Mesendoderm (in vitro differentiated cells): ENCODE data around the gene MDN1.
A peak's percentile ranks its signal among the peaks of the same experiment; 100 is the strongest.

Experiments
- DNase-seq: peaks from one replicate; pipeline ENCODE4 v3.0.0; 2013
- H2AK5ac ChIP-seq: 2 replicates; pipeline ENCODE4 v1.6.1; 2013; ENCODE audit warnings: low read length, inconsistent platforms
- H2BK120ac ChIP-seq: 2 replicates; pipeline ENCODE4 v1.6.1; 2013; ENCODE audit warnings: low read depth, mild to moderate bottlenecking, low read length, moderate library complexity, mixed read lengths
- H2BK15ac ChIP-seq: replicated peaks from 2 replicates; pipeline ENCODE4 v1.6.1; 2013; ENCODE audit warnings: low read depth, mild to moderate bottlenecking, moderate library complexity
- H2BK5ac ChIP-seq: 2 replicates; pipeline ENCODE4 v1.6.1; 2013; ENCODE audit warnings: low read length, inconsistent platforms
- H3K18ac ChIP-seq: 2 replicates; pipeline ENCODE4 v1.6.1; 2013; ENCODE audit warnings: mild to moderate bottlenecking, low read length, mixed read lengths
- H3K23ac ChIP-seq: one replicate; pipeline ENCODE4 v1.6.1; 2013; ENCODE audit warnings: low read length
- H3K27ac ChIP-seq: 2 replicates; pipeline ENCODE4 v1.5.1; 2013; ENCODE audit warnings: low read depth, mild to moderate bottlenecking, inconsistent platforms, low read length, moderate library complexity
- H3K27me3 ChIP-seq: 2 replicates; pipeline ENCODE4 v1.6.1; 2013; ENCODE audit warnings: low read length, control low read depth, mild to moderate bottlenecking, inconsistent platforms; ENCODE audit not compliant: insufficient read depth, poor library complexity
- H3K36me3 ChIP-seq: 2 replicates; pipeline ENCODE4 v1.6.1; 2013; ENCODE audit warnings: low read length, inconsistent platforms; ENCODE audit not compliant: control insufficient read depth, insufficient read depth
- H3K4ac ChIP-seq: one replicate; pipeline ENCODE4 v1.6.1; 2013; ENCODE audit warnings: low read depth, mild to moderate bottlenecking, low read length, moderate library complexity
- H3K4me1 ChIP-seq: 2 replicates; pipeline ENCODE4 v1.6.1; 2013; ENCODE audit warnings: low read depth, low read length, inconsistent platforms; ENCODE audit not compliant: control insufficient read depth
- H3K4me2 ChIP-seq: 2 replicates; pipeline ENCODE4 v1.6.1; 2013; ENCODE audit warnings: low read length
- H3K4me3 ChIP-seq: 2 replicates; pipeline ENCODE4 v1.5.1; 2013; ENCODE audit warnings: mild to moderate bottlenecking, low read length
- H3K56ac ChIP-seq: one replicate; pipeline ENCODE4 v1.6.1; 2013; ENCODE audit warnings: low read length
- H3K79me1 ChIP-seq: 2 replicates; pipeline ENCODE4 v1.6.1; 2013; ENCODE audit warnings: low read length, inconsistent platforms
- H3K79me2 ChIP-seq: 2 replicates; pipeline ENCODE4 v1.6.1; 2013; ENCODE audit warnings: mild to moderate bottlenecking, low read length; ENCODE audit not compliant: control insufficient read depth, insufficient read depth
- H3K9ac ChIP-seq: 2 replicates; pipeline ENCODE4 v1.6.1; 2013; ENCODE audit warnings: low read length, inconsistent platforms
- H4K5ac ChIP-seq: one replicate; pipeline ENCODE4 v1.6.1; 2013; ENCODE audit warnings: low read length
- H4K8ac ChIP-seq: one replicate; pipeline ENCODE4 v1.6.1; 2013; ENCODE audit warnings: low read depth, mild to moderate bottlenecking, control low read depth, low read length, moderate library complexity
- WGBS: extraction: QIAGEN DNeasy Blood & Tissue Kit; methylation state at CpG from one replicate; pipeline ENCODE4 v1.1.7; 2013; ENCODE audit warnings: low lambda C conversion rate, missing lambda C conversion rate; ENCODE audit not compliant: insufficient coverage; ENCODE audit errors: extremely low coverage; 5-methylcytosine and 5-hydroxymethylcytosine counted together

Gene MDN1

GRCh38 chr6:89702349-89702748 is 117.2 kb downstream of the MDN1 start:
- Histone ChIP-seq H2BK15ac (no peak overlapping the region), H3K56ac (no peak overlapping the region), H3K18ac (no peak overlapping the region), H3K27me3 (no peaks in the 10 kb centered on the region), H3K79me1 (no peaks in the 10 kb centered on the region), H4K5ac (no peak overlapping the region), H2BK120ac (no peak overlapping the region), H4K8ac (no peak overlapping the region), H3K4me2 (no peak overlapping the region), H2BK5ac (no peak overlapping the region), H2AK5ac (no peak overlapping the region), H3K9ac (no peak overlapping the region), H3K4me3 (no peak overlapping the region), H3K4me1 (no peaks in the 10 kb centered on the region), H3K23ac (no peak overlapping the region), H3K4ac (no peak overlapping the region), H3K36me3 (peaks cover 5% of the 10 kb centered on the region), H3K79me2 (no peaks in the 10 kb centered on the region), H3K27ac (no peak overlapping the region)
- DNase-seq = no peak
- WGBS = no CpG with 5 or more reads among the region's 3 CpGs

- DNase-seq = no peak
- Histone ChIP-seq H2BK5ac (no peak overlapping the region), H2BK15ac (no peak overlapping the region), H3K18ac (no peak overlapping the region), H3K4me3 (no peak overlapping the region), H3K4me2 (no peak overlapping the region), H3K56ac (no peak overlapping the region), H4K5ac (no peak overlapping the region), H2BK120ac (no peak overlapping the region), H3K4ac (no peak overlapping the region), H3K36me3 (peaks cover 22% of the 10 kb centered on the region), H3K79me2 (no peaks in the 10 kb centered on the region), H3K9ac (no peak overlapping the region), H3K79me1 (no peaks in the 10 kb centered on the region), H4K8ac (no peak overlapping the region), H3K23ac (no peak overlapping the region), H3K4me1 (peaks cover 7% of the 10 kb centered on the region), H3K27ac (no peak overlapping the region), H3K27me3 (no peaks in the 10 kb centered on the region), H2AK5ac (no peak overlapping the region)
- no CpG with 5 or more reads among the region's 7 CpGs for WGBS
Observed at GRCh38 chr6:89695667-89696066, 123.9 kb downstream of the MDN1 start.

- Histone ChIP-seq H3K56ac (no peak overlapping the region), H2BK120ac (no peak overlapping the region), H3K79me2 (no peaks in the 10 kb centered on the region), H3K36me3 (peaks cover 17% of the 10 kb centered on the region), H3K9ac (no peak overlapping the region), H3K4ac (no peak overlapping the region), H3K23ac (no peak overlapping the region), H2AK5ac (no peak overlapping the region), H4K5ac (no peak overlapping the region), H3K18ac (no peak overlapping the region), H3K4me1 (peaks cover 13% of the 10 kb centered on the region), H2BK15ac (no peak overlapping the region), H3K79me1 (no peaks in the 10 kb centered on the region), H3K27me3 (no peaks in the 10 kb centered on the region), H2BK5ac (no peak overlapping the region), H3K4me2 (no peak overlapping the region), H3K4me3 (no peak overlapping the region), H3K27ac (no peak overlapping the region), H4K8ac (no peak overlapping the region)
- DNase-seq = no peak
- no CpG with 5 or more reads among the region's 4 CpGs for WGBS
Observed at GRCh38 chr6:89694428-89694827, 125.2 kb downstream of the MDN1 start.

GRCh38 chr6:89693207-89693606 is 126.4 kb downstream of the MDN1 start:
- no peak overlapping the region for H4K5ac ChIP-seq
- H3K27me3 ChIP-seq = no peaks in the 10 kb centered on the region
- no peak overlapping the region for H4K8ac ChIP-seq
- WGBS = no CpG with 5 or more reads among the region's 2 CpGs
- H3K18ac ChIP-seq = no peak overlapping the region
- peaks cover 13% of the 10 kb centered on the region for H3K4me1 ChIP-seq
- no peak overlapping the region for H2BK120ac ChIP-seq
- DNase-seq = no peak
- H3K9ac ChIP-seq = no peak overlapping the region
- H3K27ac ChIP-seq = no peak overlapping the region
- no peak overlapping the region for H2BK5ac ChIP-seq
- H3K56ac ChIP-seq = no peak overlapping the region
- no peak overlapping the region for H2AK5ac ChIP-seq
- no peak overlapping the region for H3K23ac ChIP-seq
- peaks cover 19% of the 10 kb centered on the region for H3K36me3 ChIP-seq
- H3K4me2 ChIP-seq = no peak overlapping the region
- H3K4ac ChIP-seq = no peak overlapping the region
- no peaks in the 10 kb centered on the region for H3K79me2 ChIP-seq
- peaks cover 1% of the 10 kb centered on the region for H3K79me1 ChIP-seq
- H3K4me3 ChIP-seq = no peak overlapping the region
- no peak overlapping the region for H2BK15ac ChIP-seq

- peak overlapping the region; percentile 29 for H3K27ac ChIP-seq
- H3K9ac ChIP-seq = no peak overlapping the region
- no peak overlapping the region for H4K5ac ChIP-seq
- peak overlapping the region; percentile 5 for H3K18ac ChIP-seq
- H4K8ac ChIP-seq = no peak overlapping the region
- H3K4me1 ChIP-seq = peaks cover 13% of the 10 kb centered on the region
- peaks cover 4% of the 10 kb centered on the region for H3K79me1 ChIP-seq
- no peak overlapping the region for H2AK5ac ChIP-seq
- no peak overlapping the region for H3K4me3 ChIP-seq
- H3K4ac ChIP-seq = no peak overlapping the region
- no peak overlapping the region for H2BK5ac ChIP-seq
- WGBS = no CpG with 5 or more reads among the region's 9 CpGs
- no peak overlapping the region for H3K4me2 ChIP-seq
- peak; percentile 61 for DNase-seq
- H3K23ac ChIP-seq = no peak overlapping the region
- H3K36me3 ChIP-seq = peaks cover 26% of the 10 kb centered on the region
- no peak overlapping the region for H2BK15ac ChIP-seq
- no peaks in the 10 kb centered on the region for H3K27me3 ChIP-seq
- no peak overlapping the region for H2BK120ac ChIP-seq
- peak overlapping the region; percentile 51 for H3K56ac ChIP-seq
- H3K79me2 ChIP-seq = no peaks in the 10 kb centered on the region
Observed at GRCh38 chr6:89692256-89692655, 127.3 kb downstream of the MDN1 start.

GRCh38 chr6:89690944-89691324 is 128.7 kb downstream of the MDN1 start:
- Histone ChIP-seq H3K4me1 (peaks cover 13% of the 10 kb centered on the region), H2AK5ac (no peak overlapping the region), H3K4me3 (no peak overlapping the region), H3K4me2 (no peak overlapping the region), H2BK5ac (no peak overlapping the region), H4K5ac (no peak overlapping the region), H2BK120ac (no peak overlapping the region), H3K56ac (peak overlapping the region; percentile 58), H3K27me3 (no peaks in the 10 kb centered on the region), H2BK15ac (no peak overlapping the region), H3K9ac (no peak overlapping the region), H3K23ac (no peak overlapping the region), H3K18ac (no peak overlapping the region), H3K36me3 (peaks cover 27% of the 10 kb centered on the region), H3K79me2 (no peaks in the 10 kb centered on the region), H3K4ac (no peak overlapping the region), H3K79me1 (peaks cover 4% of the 10 kb centered on the region), H3K27ac (peak overlapping the region; percentile 93), H4K8ac (no peak overlapping the region)
- peak; percentile 92 for DNase-seq
